ENCODE data around the gene TUBB4B.
A peak's percentile ranks its signal among the peaks of the same experiment; 100 is the strongest.

TUBB4B gene

DNA sequence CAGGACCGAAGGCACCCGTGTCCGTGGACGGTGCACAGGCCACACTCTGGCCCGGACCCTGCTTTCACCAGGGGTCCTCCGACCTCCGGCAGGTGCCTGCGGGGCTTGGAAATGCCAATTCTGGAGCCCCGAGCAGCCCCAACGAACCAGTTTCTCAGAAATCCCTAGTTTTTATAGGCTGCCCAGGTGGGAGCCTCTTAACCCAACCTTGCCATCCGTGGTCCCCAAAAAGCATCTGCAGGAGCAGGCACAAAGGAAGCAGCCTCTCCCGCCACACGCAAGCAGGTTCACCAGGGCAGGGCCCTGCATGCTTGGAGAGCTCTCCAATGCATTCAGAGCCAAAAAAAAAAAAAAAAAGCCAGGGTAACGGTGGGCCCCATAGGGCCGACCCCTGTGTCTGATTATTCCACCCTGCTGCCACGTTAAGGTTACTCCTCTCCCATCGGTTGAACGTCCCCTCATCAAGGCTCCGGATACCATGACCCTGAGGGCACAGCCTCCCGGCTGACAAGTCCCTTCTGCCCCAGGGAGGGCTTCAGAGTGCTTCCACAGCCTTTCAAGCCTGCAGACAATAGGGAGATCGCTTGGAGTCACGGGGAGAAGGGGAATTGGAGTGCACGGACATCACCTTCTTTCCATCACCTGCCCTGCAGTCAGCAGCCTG lies 39.8 kb upstream of the TUBB4B start:
- TF ChIP-seq, protein P1, sequence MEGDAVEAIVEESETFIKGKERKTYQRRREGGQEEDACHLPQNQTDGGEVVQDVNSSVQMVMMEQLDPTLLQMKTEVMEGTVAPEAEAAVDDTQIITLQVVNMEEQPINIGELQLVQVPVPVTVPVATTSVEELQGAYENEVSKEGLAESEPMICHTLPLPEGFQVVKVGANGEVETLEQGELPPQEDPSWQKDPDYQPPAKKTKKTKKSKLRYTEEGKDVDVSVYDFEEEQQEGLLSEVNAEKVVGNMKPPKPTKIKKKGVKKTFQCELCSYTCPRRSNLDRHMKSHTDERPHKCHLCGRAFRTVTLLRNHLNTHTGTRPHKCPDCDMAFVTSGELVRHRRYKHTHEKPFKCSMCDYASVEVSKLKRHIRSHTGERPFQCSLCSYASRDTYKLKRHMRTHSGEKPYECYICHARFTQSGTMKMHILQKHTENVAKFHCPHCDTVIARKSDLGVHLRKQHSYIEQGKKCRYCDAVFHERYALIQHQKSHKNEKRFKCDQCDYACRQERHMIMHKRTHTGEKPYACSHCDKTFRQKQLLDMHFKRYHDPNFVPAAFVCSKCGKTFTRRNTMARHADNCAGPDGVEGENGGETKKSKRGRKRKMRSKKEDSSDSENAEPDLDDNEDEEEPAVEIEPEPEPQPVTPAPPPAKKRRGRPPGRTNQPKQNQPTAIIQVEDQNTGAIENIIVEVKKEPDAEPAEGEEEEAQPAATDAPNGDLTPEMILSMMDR (IDR thresholded peaks at IDR 0.05; ENCODE audit: low read depth, low read length): no peak
- peak overlapping the region; percentile 58 for H3K4me3 ChIP-seq (ENCODE audit: low read depth, low read length)
- in situ Hi-C loops (cut with HindIII; ENCODE audit: low sequenced_read_pairs): no loop called here
- no peak for DNase-seq (ENCODE audit: low read depth, low spot score)

DNA sequence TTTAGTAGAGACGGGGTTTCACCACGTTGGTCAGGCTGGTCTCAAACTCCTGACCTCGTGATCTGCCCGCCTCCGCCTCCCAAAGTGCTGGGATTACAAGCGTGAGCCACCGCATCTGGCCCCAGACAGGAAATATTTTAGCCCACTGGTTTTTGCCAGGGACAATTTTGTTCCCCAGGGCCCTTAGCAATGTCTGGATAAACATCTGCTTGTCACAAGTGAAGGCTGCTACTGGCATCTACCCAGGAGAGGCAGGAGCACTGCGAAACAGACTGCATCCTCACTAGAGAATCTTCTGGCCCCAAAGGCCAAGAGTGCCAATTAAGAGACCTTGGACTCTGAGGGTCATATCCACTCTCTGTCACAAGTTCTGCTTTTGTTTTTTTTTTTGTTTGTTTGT lies 38.1 kb upstream of the TUBB4B start:
- TF ChIP-seq, protein P1 (IDR thresholded peaks at IDR 0.05; ENCODE audit: low read depth, low read length): no peak
- no peak overlapping the region for H3K4me3 ChIP-seq (ENCODE audit: low read depth, low read length)
- in situ Hi-C loops (cut with HindIII; ENCODE audit: low sequenced_read_pairs): no loop called here
- DNase-seq (ENCODE audit: low read depth, low spot score): no peak

DNA sequence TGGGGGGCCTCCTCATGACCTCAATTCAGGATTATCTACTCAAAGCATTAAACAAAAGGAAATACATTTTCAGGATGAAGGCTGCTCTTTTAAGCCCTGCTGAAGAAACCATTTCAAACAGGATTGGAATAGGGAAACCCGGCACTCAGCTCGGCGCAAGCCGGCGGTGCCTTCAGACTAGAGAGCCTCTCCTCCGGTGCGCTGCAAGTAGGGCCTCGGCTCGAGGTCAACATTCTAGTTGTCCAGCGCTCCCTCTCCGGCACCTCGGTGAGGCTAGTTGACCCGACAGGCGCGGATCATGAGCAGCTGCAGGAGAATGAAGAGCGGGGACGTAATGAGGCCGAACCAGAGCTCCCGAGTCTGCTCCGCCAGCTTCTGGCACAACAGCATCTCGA lies 36.4 kb upstream of the TUBB4B start:
- in situ Hi-C loops (cut with HindIII; ENCODE audit: low sequenced_read_pairs): no loop called here
- TF ChIP-seq, protein P1 (IDR thresholded peaks at IDR 0.05; ENCODE audit: low read depth, low read length): no peak
- peak overlapping the region; percentile 90 for H3K4me3 ChIP-seq (ENCODE audit: low read depth, low read length)
- no peak for DNase-seq (ENCODE audit: low read depth, low spot score)

DNA sequence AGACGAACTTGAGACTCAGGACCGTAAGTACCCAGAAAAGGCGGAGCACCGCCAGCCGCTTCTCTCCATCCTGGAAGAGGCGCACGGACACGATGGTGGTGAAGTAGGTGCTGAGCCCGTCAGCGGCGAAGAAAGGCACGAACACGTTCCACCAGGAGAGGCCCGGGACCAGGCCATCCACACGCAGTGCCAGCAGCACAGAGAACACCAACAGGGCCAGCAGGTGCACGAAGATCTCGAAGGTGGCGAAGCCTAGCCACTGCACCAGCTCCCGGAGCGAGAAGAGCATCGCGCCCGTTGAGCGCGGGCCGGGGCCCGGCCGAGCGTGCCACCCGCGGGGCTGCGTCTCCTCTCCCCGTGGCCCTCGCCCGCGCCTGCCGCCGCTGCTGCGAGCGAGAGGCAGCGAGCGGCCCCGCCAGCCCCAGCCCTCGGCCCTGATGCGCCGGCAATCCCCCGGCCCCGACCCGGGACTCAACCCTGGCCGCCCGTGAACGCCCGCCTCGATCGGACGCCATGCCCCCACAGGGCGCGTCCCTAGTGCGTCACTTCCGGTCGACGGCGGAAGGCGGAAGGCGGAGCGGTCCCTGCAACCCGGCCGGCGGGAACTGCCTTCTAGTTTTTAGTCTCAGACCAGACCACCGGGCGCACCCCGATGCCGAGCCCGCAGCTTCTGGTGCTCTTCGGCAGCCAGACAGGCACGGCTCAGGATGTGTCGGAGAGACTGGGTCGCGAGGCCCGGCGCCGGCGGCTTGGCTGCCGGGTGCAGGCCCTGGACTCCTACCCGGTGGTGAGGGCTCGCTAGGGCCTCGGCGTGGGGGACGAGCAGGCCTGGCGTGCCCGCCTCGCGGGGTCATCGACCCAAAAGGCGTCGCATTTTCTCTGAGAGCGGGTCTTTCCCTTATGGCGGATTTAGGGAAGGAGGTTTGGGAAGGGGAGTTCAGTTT lies 35.7 kb upstream of the TUBB4B start, which contains the start of the genes NDOR1 and TMEM203:
TSS of gene NDOR1 (plus strand) at position 575 of the 944 bp plus-strand sequence. CDS start at position 653, 78 bp downstream.
TSS of gene TMEM203 (minus strand) at position 523 of the 944 bp plus-strand sequence. CDS start at position 289, 234 bp downstream.
- H3K4me3 ChIP-seq (ENCODE audit: low read depth, low read length): peak within 1 kb of the TSS; percentile 90
- in situ Hi-C loops (cut with HindIII; ENCODE audit: low sequenced_read_pairs): no loop called here
- TF ChIP-seq, protein P1 (IDR thresholded peaks at IDR 0.05; ENCODE audit: low read depth, low read length): no peak
- peak; percentile 80 for DNase-seq (ENCODE audit: low read depth, low spot score)

DNA sequence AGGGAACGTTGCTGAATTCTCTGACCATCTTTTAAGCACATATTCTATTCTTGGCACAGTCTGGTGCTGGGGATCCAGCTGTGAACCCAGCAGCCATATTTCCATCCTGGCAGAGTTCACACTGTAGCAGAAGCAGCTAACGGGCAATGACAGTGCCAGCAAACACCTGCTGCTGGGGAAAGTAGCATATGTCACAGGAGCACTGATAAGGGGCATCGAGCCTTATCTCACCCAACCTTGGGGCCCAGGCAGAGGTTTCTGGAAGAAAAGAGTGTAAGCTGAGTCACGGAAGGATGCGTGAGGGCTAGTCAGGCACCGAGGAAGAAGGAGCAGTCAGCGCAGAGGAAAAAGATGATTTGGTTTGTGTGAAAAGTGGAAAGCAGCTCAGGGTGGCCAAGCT lies 34.5 kb upstream of the TUBB4B start:
- peak overlapping the region; percentile 90 for H3K4me3 ChIP-seq (ENCODE audit: low read depth, low read length)
- in situ Hi-C loops (cut with HindIII; ENCODE audit: low sequenced_read_pairs): no loop called here
- TF ChIP-seq, protein P1 (IDR thresholded peaks at IDR 0.05; ENCODE audit: low read depth, low read length): no peak
- DNase-seq (ENCODE audit: low read depth, low spot score): no peak

DNA sequence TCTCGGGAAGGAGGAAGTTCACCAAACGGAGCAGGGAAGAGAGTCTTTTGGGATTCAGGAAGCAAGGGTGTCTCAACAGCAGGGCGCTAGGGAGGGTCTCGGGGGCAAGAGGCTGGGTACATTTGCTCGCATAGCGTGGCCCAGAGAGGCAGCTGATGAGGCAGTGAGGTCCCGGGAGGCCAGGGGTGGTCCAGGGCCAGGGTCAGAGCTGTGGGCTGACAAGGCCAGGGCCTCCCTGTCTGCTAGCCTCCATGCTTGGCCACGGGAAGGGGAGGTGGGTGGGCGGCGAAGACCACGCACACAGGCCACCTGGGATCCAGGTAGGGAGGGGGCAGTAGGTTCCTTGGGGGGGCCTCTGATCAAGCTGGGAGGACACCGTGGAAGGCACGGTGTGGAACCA lies 29.6 kb upstream of the TUBB4B start:
- H3K4me3 ChIP-seq (ENCODE audit: low read depth, low read length): no peak overlapping the region
- TF ChIP-seq, protein P1 (IDR thresholded peaks at IDR 0.05; ENCODE audit: low read depth, low read length): no peak
- in situ Hi-C loops (cut with HindIII; ENCODE audit: low sequenced_read_pairs): no loop called here
- no peak for DNase-seq (ENCODE audit: low read depth, low spot score)

All from astrocyte of the spinal cord (primary cell).